HCT116 (cell line): ENCODE measurements around the gene MFAP2. TPM values are rescaled to one million over a fixed set of nuclear protein-coding genes. Genes with fewer than 3 reads are reported as not detected.

Source experiments
- ATAC-seq: fragments of 200-7000 bp; cut with Tn5 transposase; 2 replicates; pipeline ENCODE4 v1.9.1; 2020; ENCODE audit warnings: mild to moderate bottlenecking, moderate library complexity
- BruUV-seq: library from RNA; stranded (reverse); fragments of 400-500 nt; replicated peaks from 2 replicates; lab custom pipeline; 2021; lab: Mats Ljungman, UMichigan
- CTCF ChIA-PET: fragments of 300-600 bp; sonication (Branson Sonifier 250); formaldehyde crosslinking; loops from one replicate; lab custom pipeline; 2021; ENCODE audit warnings: antibody characterized with exemption; lab: Charles Lee
- POLR2A ChIA-PET: fragments of 300-600, 350-600 bp; sonication (Branson Sonifier 250); formaldehyde crosslinking; loops from one replicate; lab custom pipeline; 2021; ENCODE audit warnings: antibody characterized with exemption; lab: Charles Lee
- RAD21 ChIA-PET, 2 experiments: fragments of 300-600 bp; sonication (Branson Sonifier 250); formaldehyde crosslinking; loops; one replicate each; lab custom pipeline; 2023; ENCODE audit warnings: low total read pairs in 2 of 2; ENCODE audit not compliant: uncharacterized antibody in 2 of 2, unreplicated experiment in 2 of 2, low non-redundant PET in 1 of 2; lab: Charles Lee
- DNase-seq: peaks from one replicate; pipeline ENCODE4 v3.0.0-alpha.2; 2010; ENCODE audit warnings: low read depth, low spot score
- H2AFZ ChIP-seq: fragments of 200-600 bp; shearing (Covaris generic), sonication (generic); 2 replicates; pipeline ENCODE4 v1.6.1; 2017; ENCODE audit warnings: low read depth, mixed run types, mixed read lengths, antibody characterized with exemption, low read length; ENCODE audit not compliant: poor library complexity, severe bottlenecking
- H3K27ac ChIP-seq: 2 replicates; pipeline ENCODE4 v1.5.1; 2012; ENCODE audit warnings: low read depth, low read length
- H3K27me3 ChIP-seq: fragments of 200-600 bp; sonication (generic); 2 replicates; pipeline ENCODE4 v1.6.1; 2016; ENCODE audit warnings: mixed run types, low read length, mixed read lengths; ENCODE audit not compliant: insufficient read depth
- H3K36me3 ChIP-seq, 2 experiments: fragments of 200-500 bp in 1 of 2; fragments of 200-600 bp in 1 of 2; sonication (Bioruptor generic) in 1 of 2; sonication (generic) in 1 of 2; 2 replicates each; pipeline versions ENCODE4 v1.5.1 to v1.6.1; 2014 to 2016; ENCODE audit warnings: low read length in 2 of 2, inconsistent platforms in 1 of 2, mixed read lengths in 1 of 2, mixed run types in 1 of 2; ENCODE audit not compliant: insufficient read depth in 2 of 2, control insufficient read depth in 1 of 2
- H3K4me1 ChIP-seq, 2 experiments: fragments of 200-600 bp in 1 of 2; sonication (generic) in 1 of 2; 2 replicates each; pipeline versions ENCODE4 v1.5.1 to v1.6.1; 2012 to 2017; ENCODE audit warnings: low read length in 2 of 2, inconsistent platforms in 1 of 2, mild to moderate bottlenecking in 1 of 2, mixed read lengths in 1 of 2, mixed run types in 1 of 2, moderate library complexity in 1 of 2; ENCODE audit not compliant: insufficient read depth in 2 of 2, control insufficient read depth in 1 of 2
- H3K4me2 ChIP-seq: fragments of 200-600 bp; sonication (generic); 2 replicates; pipeline ENCODE4 v1.6.1; 2017; ENCODE audit warnings: mixed run types, low read length, mixed read lengths
- H3K4me3 ChIP-seq, 2 experiments: fragments of 200-600 bp in 1 of 2; sonication (generic) in 1 of 2; replicated peaks in 1 of 2; 2 replicates each; pipeline ENCODE4 v1.5.1; 2011 to 2016; ENCODE audit warnings: low read length in 2 of 2, control low read depth in 1 of 2, low read depth in 1 of 2, mild to moderate bottlenecking in 1 of 2, mixed read lengths in 1 of 2, mixed run types in 1 of 2
- H3K79me2 ChIP-seq: fragments of 200-600 bp; sonication (generic); 2 replicates; pipeline ENCODE4 v1.6.1; 2017; ENCODE audit warnings: mild to moderate bottlenecking, mixed run types, low read length, moderate library complexity, mixed read lengths; ENCODE audit not compliant: insufficient read depth
- H3K9ac ChIP-seq: fragments of 200-600 bp; sonication (generic); 2 replicates; pipeline ENCODE4 v1.6.1; 2016; ENCODE audit warnings: low read length, mixed read lengths
- H3K9me2 ChIP-seq: fragments of 200-600 bp; sonication (generic), shearing (Covaris generic); 2 replicates; pipeline ENCODE4 v1.6.1; 2017; ENCODE audit warnings: mixed run types, mild to moderate bottlenecking, moderate library complexity; ENCODE audit not compliant: insufficient read depth
- H3K9me3 ChIP-seq, 2 experiments: fragments of 200-500 bp in 1 of 2; fragments of 200-600 bp in 1 of 2; sonication (Bioruptor generic) in 1 of 2; sonication (generic) in 1 of 2; 2 replicates each; pipeline ENCODE4 v1.6.1; 2014 to 2017; ENCODE audit warnings: low read length in 2 of 2, mixed read lengths in 2 of 2, inconsistent platforms in 1 of 2, low read depth in 1 of 2, mild to moderate bottlenecking in 1 of 2, mixed run types in 1 of 2, moderate library complexity in 1 of 2; ENCODE audit not compliant: control insufficient read depth in 1 of 2, insufficient read depth in 1 of 2
- H4K20me1 ChIP-seq: fragments of 200-600 bp; sonication (generic), shearing (Covaris generic); 2 replicates; pipeline ENCODE4 v1.6.1; 2017; ENCODE audit warnings: mixed run types, mild to moderate bottlenecking, moderate library complexity; ENCODE audit not compliant: insufficient read depth
- CEBPB ChIP-seq: IDR thresholded peaks from 2 replicates; pipeline ENCODE4 v1.6.1; 2012; ENCODE audit warnings: low read depth
- CTCF ChIP-seq, 3 experiments: fragments of 200-600 bp in 1 of 3; sonication (generic) in 1 of 3; IDR thresholded peaks in 2 of 3; conservative IDR thresholded peaks in 1 of 3; 2 replicates each; pipeline ENCODE4 v1.5.1; 2012 to 2017; ENCODE audit warnings: low read depth in 2 of 3, low read length in 2 of 3, antibody characterized with exemption in 1 of 3, borderline replicate concordance in 1 of 3, control low read depth in 1 of 3, mild to moderate bottlenecking in 1 of 3, mixed read lengths in 1 of 3, mixed run types in 1 of 3, moderate library complexity in 1 of 3; ENCODE audit not compliant: insufficient read depth in 1 of 3
- EGR1 ChIP-seq: IDR thresholded peaks from 2 replicates; pipeline ENCODE4 v1.6.1; 2012; ENCODE audit warnings: low read depth
- FOSL1 ChIP-seq: IDR thresholded peaks from 2 replicates; pipeline ENCODE4 v1.6.1; 2012; ENCODE audit warnings: low read depth
- SP1 ChIP-seq: IDR thresholded peaks from 2 replicates; pipeline ENCODE4 v1.6.1; 2012; ENCODE audit warnings: low read depth
- intact Hi-C: fragments of 100-400 bp; cut with micrococcal nuclease; formaldehyde crosslinking; loops from 2 replicates; pipeline ENCODE4 v1.10.0; 2022
- total RNA-seq: library from RNA; stranded (reverse); gene quantifications from one replicate; pipeline ENCODE4 v1.2.1, GENCODE V29; 2021; ENCODE audit not compliant: unreplicated experiment

The MFAP2 gene
- total RNA-seq, 1 experiment from 2014 or later, result 63.1 TPM

GRCh38 chr1:17004466-17005364 is 24.3 kb upstream of the MFAP2 start:
- BruUV-seq, result no TSS peak
- H3K9me3 ChIP-seq, result no peaks in the 10 kb centered on the region
- peaks cover 0 to 11% of the 10 kb centered on the region in 2 experiments; a peak in 2 of 4 replicates for H3K36me3 ChIP-seq
- no peak overlapping the region for H3K4me2 ChIP-seq
- H4K20me1 ChIP-seq, result no peaks in the 10 kb centered on the region
- intact Hi-C loops, result no loop called here
- TF ChIP-seq CTCF (IDR thresholded peaks at IDR 0.05 in 2 of 3, conservative IDR thresholded peaks at IDR 0.05 in 1 of 3; ENCODE audit: borderline replicate concordance in 1 of 3, insufficient read depth in 1 of 3, low read depth in 2 of 3, low read length in 2 of 3), result 0 out of 6 replicates have a peak, but pooled peaks of 2 of the 3 experiments have one; percentile 12 to 14
- no peak for TF ChIP-seq EGR1
- POLR2A ChIA-PET, result no interaction called here
- no peak overlapping the region for H3K9ac ChIP-seq
- H3K4me3 ChIP-seq, result no peak overlapping the region
- DNase-seq (no peak), ATAC-seq (peak; percentile 64)
- H3K9me2 ChIP-seq, result no peaks in the 10 kb centered on the region
- no peaks in the 10 kb centered on the region for H3K79me2 ChIP-seq
- no peak overlapping the region for H2AFZ ChIP-seq
- H3K4me1 ChIP-seq, result peaks cover 2 to 9% of the 10 kb centered on the region in 2 experiments; a peak in 3 of 4 replicates
- CTCF ChIA-PET, result no interaction called here
- H3K27me3 ChIP-seq, result no peaks in the 10 kb centered on the region
- no peak overlapping the region for H3K27ac ChIP-seq
- RAD21 ChIA-PET, result no interaction called here

- H2AFZ ChIP-seq, result no peak overlapping the region
- no peaks in the 10 kb centered on the region for H3K9me2 ChIP-seq
- POLR2A ChIA-PET, result no interaction called here
- ATAC-seq (no peak), DNase-seq (no peak)
- intact Hi-C loops, result no loop called here
- H3K79me2 ChIP-seq, result no peaks in the 10 kb centered on the region
- no peaks in the 10 kb centered on the region for H3K27me3 ChIP-seq
- CTCF ChIA-PET, result no interaction called here
- no peak overlapping the region for H3K4me2 ChIP-seq
- RAD21 ChIA-PET, result no interaction called here
- H3K4me1 ChIP-seq, result peaks cover 0 to 7% of the 10 kb centered on the region in 2 experiments; a peak in 2 of 4 replicates
- H3K4me3 ChIP-seq, result no peak overlapping the region
- no peaks in the 10 kb centered on the region for H3K9me3 ChIP-seq
- no peak overlapping the region for H3K9ac ChIP-seq
- H3K36me3 ChIP-seq, result peaks cover 0 to 15% of the 10 kb centered on the region in 2 experiments; a peak in 2 of 4 replicates
- TF ChIP-seq FOSL1 (no peak), CEBPB (no peak), SP1 (no peak)
- no peaks in the 10 kb centered on the region for H4K20me1 ChIP-seq
- H3K27ac ChIP-seq, result no peak overlapping the region
- no TSS peak for BruUV-seq
These were observed 22.1 kb upstream of the MFAP2 start for GRCh38 chr1:17002524-17002902.
